Mesenchymal stem cell (in vitro differentiated cells and primary cell): Measurements from ENCODE around the gene DNASE1L3.

Experiments used
- DNase-seq: peaks from one replicate; pipeline ENCODE4 v3.0.0-alpha.2; 2013
- H2AFZ ChIP-seq: one replicate; pipeline ENCODE4 v1.6.1; 2013; ENCODE audit warnings: low read depth, mild to moderate bottlenecking, control low read depth, inconsistent platforms, low read length, moderate library complexity
- H2AK5ac ChIP-seq: 2 replicates; pipeline ENCODE4 v1.6.1; 2013; ENCODE audit warnings: low read length, moderate library complexity, mild to moderate bottlenecking, inconsistent platforms; ENCODE audit not compliant: severe bottlenecking
- H2BK120ac ChIP-seq: one replicate; pipeline ENCODE4 v1.6.1; 2013; ENCODE audit warnings: low read depth, mild to moderate bottlenecking, inconsistent platforms, low read length, moderate library complexity
- H2BK12ac ChIP-seq, 2 experiments: one replicate each; pipeline ENCODE4 v1.6.1; 2013; ENCODE audit warnings: inconsistent platforms in 2 of 2, low read length in 2 of 2, mild to moderate bottlenecking in 2 of 2, moderate library complexity in 2 of 2, control low read depth in 1 of 2
- H2BK15ac ChIP-seq: one replicate; pipeline ENCODE4 v1.6.1; 2013; ENCODE audit warnings: mild to moderate bottlenecking, low read depth, inconsistent platforms; ENCODE audit not compliant: poor library complexity, severe bottlenecking
- H2BK5ac ChIP-seq: 2 replicates; pipeline ENCODE4 v1.6.1; 2013; ENCODE audit warnings: low read depth, mild to moderate bottlenecking, low read length, control low read depth, inconsistent platforms; ENCODE audit not compliant: poor library complexity, severe bottlenecking
- H3K14ac ChIP-seq, 2 experiments: one replicate each; pipeline ENCODE4 v1.6.1; 2013; ENCODE audit warnings: inconsistent platforms in 2 of 2, low read length in 2 of 2, control low read depth in 1 of 2, mild to moderate bottlenecking in 1 of 2, moderate library complexity in 1 of 2
- H3K18ac ChIP-seq, 2 experiments: one replicate each; pipeline ENCODE4 v1.6.1; 2013; ENCODE audit warnings: inconsistent platforms in 2 of 2, low read length in 2 of 2, control low read depth in 1 of 2, low read depth in 1 of 2, mild to moderate bottlenecking in 1 of 2
- H3K23ac ChIP-seq, 2 experiments: one replicate each; pipeline ENCODE4 v1.6.1; 2013; ENCODE audit warnings: inconsistent platforms in 2 of 2, low read length in 2 of 2, mild to moderate bottlenecking in 2 of 2, moderate library complexity in 2 of 2, control low read depth in 1 of 2
- H3K27ac ChIP-seq: 2 replicates; pipeline ENCODE4 v1.5.1; 2013; ENCODE audit warnings: mild to moderate bottlenecking, moderate library complexity, low read length, control low read depth, inconsistent platforms; ENCODE audit not compliant: poor library complexity, severe bottlenecking
- H3K27me3 ChIP-seq, 2 experiments: 2 replicates each; pipeline versions ENCODE4 v1.6.1 to v1.7.0; 2013; ENCODE audit warnings: low read length in 2 of 2, mild to moderate bottlenecking in 2 of 2, moderate library complexity in 2 of 2, control low read depth in 1 of 2, inconsistent platforms in 1 of 2; ENCODE audit not compliant: control insufficient read depth in 1 of 2, insufficient read depth in 1 of 2
- H3K36me3 ChIP-seq, 2 experiments: 2 replicates each; pipeline versions ENCODE4 v1.6.1 to v1.7.0; 2013; ENCODE audit warnings: low read length in 2 of 2, control low read depth in 1 of 2, inconsistent platforms in 1 of 2, low read depth in 1 of 2, mild to moderate bottlenecking in 1 of 2; ENCODE audit not compliant: insufficient read depth in 2 of 2, control insufficient read depth in 1 of 2
- H3K4ac ChIP-seq, 2 experiments: one replicate each; pipeline ENCODE4 v1.6.1; 2013; ENCODE audit warnings: inconsistent platforms in 2 of 2, low read length in 2 of 2, mild to moderate bottlenecking in 2 of 2, moderate library complexity in 2 of 2, control low read depth in 1 of 2, low read depth in 1 of 2
- H3K4me1 ChIP-seq: 2 replicates; pipeline ENCODE4 v1.6.1; 2013; ENCODE audit warnings: low read depth, low read length, control low read depth; ENCODE audit not compliant: control insufficient read depth, insufficient read depth
- H3K4me2 ChIP-seq: 2 replicates; pipeline ENCODE4 v1.6.1; 2013; ENCODE audit warnings: low read length, mild to moderate bottlenecking, inconsistent platforms; ENCODE audit not compliant: poor library complexity, severe bottlenecking
- H3K4me3 ChIP-seq, 2 experiments: 2 replicates each; pipeline versions ENCODE4 v1.5.1 to v1.7.0; 2013; ENCODE audit warnings: low read length in 2 of 2, mild to moderate bottlenecking in 2 of 2, control low read depth in 1 of 2, low read depth in 1 of 2; ENCODE audit not compliant: insufficient read depth in 1 of 2
- H3K79me1 ChIP-seq: replicated peaks from 2 replicates; pipeline ENCODE4 v1.6.1; 2013; ENCODE audit warnings: mild to moderate bottlenecking, control low read depth, low read length, inconsistent platforms; ENCODE audit not compliant: poor library complexity, severe bottlenecking
- H3K9ac ChIP-seq: 2 replicates; pipeline ENCODE4 v1.7.0; 2013; ENCODE audit warnings: mild to moderate bottlenecking, low read length, moderate library complexity
- H3K9me3 ChIP-seq: 2 replicates; pipeline ENCODE4 v1.7.0; 2013; ENCODE audit warnings: mild to moderate bottlenecking, low read length; ENCODE audit not compliant: control insufficient read depth
- H4K8ac ChIP-seq: one replicate; pipeline ENCODE4 v1.6.1; 2013; ENCODE audit warnings: inconsistent platforms, mild to moderate bottlenecking, low read length, moderate library complexity
- H4K91ac ChIP-seq: one replicate; pipeline ENCODE4 v1.6.1; 2013; ENCODE audit warnings: mild to moderate bottlenecking, low read length, inconsistent platforms
- WGBS: methylation state at CpG from one replicate; pipeline ENCODE4 v1.1.7; 2013; ENCODE audit warnings: mixed read lengths; 5-methylcytosine and 5-hydroxymethylcytosine counted together

Gene DNASE1L3

DNA sequence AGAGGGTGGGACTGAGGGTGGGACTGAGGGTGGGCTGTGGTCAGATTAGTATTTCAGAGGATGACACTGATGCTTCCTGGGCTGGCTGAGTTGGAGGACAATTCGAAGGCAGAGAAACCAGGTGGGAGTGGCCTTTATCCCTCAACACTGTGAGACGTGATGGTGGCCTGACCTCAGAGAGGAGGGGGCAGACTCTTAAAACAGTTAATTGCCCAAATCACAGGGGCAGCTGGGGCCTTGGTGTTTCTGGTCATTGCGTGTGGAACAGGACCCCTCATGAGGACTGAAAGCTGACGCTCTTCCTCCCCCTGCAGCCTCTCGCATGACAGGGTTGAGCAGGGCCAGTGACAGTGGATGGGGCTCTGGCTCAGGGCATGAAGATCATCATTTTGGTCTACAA is 18.7 kb downstream of the DNASE1L3 start:
- Histone ChIP-seq H3K9me3 (no peaks in the 10 kb centered on the region), H3K27ac (no peak overlapping the region), H2BK5ac (no peak overlapping the region), H4K8ac (no peak overlapping the region), H3K18ac (no peak overlapping the region), H3K27me3 (no peaks in the 10 kb centered on the region), H3K36me3 (no peaks in the 10 kb centered on the region), H3K4me2 (no peak overlapping the region), H2AK5ac (no peak overlapping the region), H4K91ac (no peak overlapping the region), H2AFZ (no peak overlapping the region), H3K23ac (peak overlapping the region in 1 of 2 experiments; percentile 41), H3K4me1 (peaks cover 5% of the 10 kb centered on the region), H3K9ac (no peak overlapping the region), H3K4me3 (no peak overlapping the region), H3K79me1 (no peaks in the 10 kb centered on the region), H2BK120ac (no peak overlapping the region), H2BK15ac (no peak overlapping the region), H3K14ac (peak overlapping the region in 1 of 2 experiments; percentile 49), H3K4ac (no peak overlapping the region), H2BK12ac (no peak overlapping the region)
- no peak for DNase-seq
- 76% methylated on average over 5 of the region's 5 CpGs for WGBS

DNA sequence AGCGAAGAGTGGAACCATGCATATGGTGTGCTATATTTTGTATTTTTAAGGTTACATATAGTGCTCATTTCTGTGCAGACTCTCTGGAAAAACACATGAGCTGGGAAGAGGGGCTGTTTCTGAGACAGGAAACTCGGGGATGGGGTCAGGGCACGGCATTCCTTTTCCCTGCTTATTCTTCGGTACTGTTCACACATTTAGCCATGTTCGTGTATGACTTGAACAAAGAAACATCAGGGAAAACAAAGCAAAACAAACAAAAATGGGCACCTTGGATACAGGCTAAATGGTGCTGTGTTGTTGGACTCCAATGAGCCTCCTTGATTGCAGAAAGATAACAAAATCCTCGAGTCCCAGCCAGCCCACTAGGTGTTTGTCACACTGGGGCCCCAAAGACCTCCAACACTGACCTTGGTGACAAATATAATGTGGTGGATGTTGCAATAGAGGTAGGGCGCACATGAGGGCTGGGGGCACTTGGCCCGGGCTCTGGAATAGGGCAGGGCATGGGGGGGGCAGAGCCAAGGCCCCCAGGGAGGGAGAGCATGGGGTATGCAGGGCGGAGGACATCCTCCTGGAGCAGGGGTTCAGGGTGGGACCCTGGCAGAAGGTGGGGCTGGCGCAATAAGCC is 19.3 kb downstream of the DNASE1L3 start:
- Histone ChIP-seq H2BK5ac (no peak overlapping the region), H3K9ac (no peak overlapping the region), H3K4me1 (peaks cover 5% of the 10 kb centered on the region), H3K23ac (no peak overlapping the region), H3K14ac (no peak overlapping the region), H2BK12ac (no peak overlapping the region), H2AK5ac (no peak overlapping the region), H4K8ac (no peak overlapping the region), H3K27me3 (no peaks in the 10 kb centered on the region), H3K27ac (no peak overlapping the region), H3K9me3 (no peaks in the 10 kb centered on the region), H3K79me1 (no peaks in the 10 kb centered on the region), H3K4me3 (no peak overlapping the region), H3K36me3 (no peaks in the 10 kb centered on the region), H3K4ac (no peak overlapping the region), H2BK120ac (no peak overlapping the region), H3K4me2 (no peak overlapping the region), H3K18ac (no peak overlapping the region), H4K91ac (no peak overlapping the region), H2BK15ac (no peak overlapping the region), H2AFZ (no peak overlapping the region)
- no peak for DNase-seq
- 72% methylated on average over 10 of the region's 10 CpGs for WGBS

DNA sequence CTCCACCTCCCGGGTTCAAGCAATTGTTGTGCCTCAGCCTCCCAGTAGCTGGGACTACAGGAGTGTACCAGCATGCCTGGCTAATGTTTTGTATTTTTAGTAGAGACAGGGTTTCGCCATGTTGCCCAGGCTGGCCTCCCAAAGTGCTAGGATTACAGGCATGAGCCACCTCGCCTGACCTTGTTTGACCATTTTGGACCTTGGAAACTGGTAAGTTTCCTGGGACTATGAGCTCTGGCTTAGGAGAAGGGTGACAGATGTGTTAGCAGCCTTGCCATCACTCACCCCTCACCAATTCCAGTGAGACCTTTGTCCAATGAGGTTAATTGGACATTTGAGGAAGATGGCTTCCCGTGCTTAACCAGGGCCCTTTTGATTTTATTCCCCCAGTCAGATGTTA is 19.9 kb downstream of the DNASE1L3 start:
- Histone ChIP-seq H3K4ac (no peak overlapping the region), H2BK120ac (no peak overlapping the region), H2BK5ac (no peak overlapping the region), H3K79me1 (no peaks in the 10 kb centered on the region), H2AK5ac (no peak overlapping the region), H4K8ac (no peak overlapping the region), H3K4me3 (no peak overlapping the region), H2BK15ac (no peak overlapping the region), H3K23ac (no peak overlapping the region), H3K14ac (no peak overlapping the region), H3K36me3 (no peaks in the 10 kb centered on the region), H3K18ac (no peak overlapping the region), H2AFZ (no peak overlapping the region), H3K4me1 (peaks cover 5% of the 10 kb centered on the region), H4K91ac (no peak overlapping the region), H2BK12ac (no peak overlapping the region), H3K9me3 (no peaks in the 10 kb centered on the region), H3K27me3 (no peaks in the 10 kb centered on the region), H3K9ac (no peak overlapping the region), H3K27ac (no peak overlapping the region), H3K4me2 (no peak overlapping the region)
- WGBS = 94% methylated on average over 4 of the region's 4 CpGs
- no peak for DNase-seq

DNA sequence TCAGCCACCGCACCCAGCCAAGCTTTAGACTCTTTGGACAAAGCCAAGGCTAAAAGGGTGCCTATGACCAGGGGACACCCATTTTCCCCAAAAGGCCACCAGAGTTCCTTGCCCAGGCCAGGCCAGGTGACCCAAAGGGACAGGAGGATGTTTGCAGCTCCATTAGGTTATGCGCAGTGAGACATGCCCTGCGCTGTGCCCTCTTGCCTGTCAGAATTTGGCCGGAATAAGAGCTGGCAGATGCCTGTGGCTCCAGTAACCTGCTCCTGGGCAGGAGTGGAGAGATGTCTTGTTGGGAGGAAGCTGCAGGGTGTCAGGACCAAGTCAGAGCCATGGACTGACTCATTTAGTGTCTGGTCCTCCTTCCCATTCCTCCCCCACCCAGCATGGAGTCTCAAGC is 20.5 kb downstream of the DNASE1L3 start:
- H3K4me2 ChIP-seq = no peak overlapping the region
- no peak overlapping the region for H2BK12ac ChIP-seq
- no peak overlapping the region for H2AFZ ChIP-seq
- H3K4ac ChIP-seq = no peak overlapping the region
- no peak overlapping the region for H2AK5ac ChIP-seq
- no peak overlapping the region for H3K23ac ChIP-seq
- H3K79me1 ChIP-seq = no peaks in the 10 kb centered on the region
- DNase-seq = no peak
- H3K18ac ChIP-seq = no peak overlapping the region
- H3K27me3 ChIP-seq = no peaks in the 10 kb centered on the region
- no peak overlapping the region for H2BK5ac ChIP-seq
- no peak overlapping the region for H4K91ac ChIP-seq
- H3K27ac ChIP-seq = no peak overlapping the region
- H3K9ac ChIP-seq = no peak overlapping the region
- no peak overlapping the region for H3K4me3 ChIP-seq
- H2BK120ac ChIP-seq = no peak overlapping the region
- H2BK15ac ChIP-seq = no peak overlapping the region
- no peaks in the 10 kb centered on the region for H3K36me3 ChIP-seq
- no peak overlapping the region for H4K8ac ChIP-seq
- H3K9me3 ChIP-seq = no peaks in the 10 kb centered on the region
- no peak overlapping the region for H3K14ac ChIP-seq
- peaks cover 5% of the 10 kb centered on the region for H3K4me1 ChIP-seq
- WGBS = 95% methylated on average over 4 of the region's 4 CpGs
